GM21723 (cell line): ENCODE measurements around the gene SCN4A.
A peak's percentile ranks its signal among the peaks of the same experiment; 100 is the strongest.

Experiments
- ATAC-seq: cut with Tn5 transposase; IDR thresholded peaks from one replicate; pipeline ENCODE4 v1.9.1; 2021; ENCODE audit warnings: mild to moderate bottlenecking, moderate library complexity; ENCODE audit not compliant: unreplicated experiment

Gene SCN4A

GRCh38 chr17:63960006-63960405 is 12.7 kb downstream of the SCN4A start:
- ATAC-seq, result no peak

- ATAC-seq, result no peak
Observed at GRCh38 chr17:63956296-63956920, 16.3 kb downstream of the SCN4A start.

- no peak for ATAC-seq
Observed at GRCh38 chr17:63955791-63956190, 16.9 kb downstream of the SCN4A start.

- no peak for ATAC-seq
Observed at GRCh38 chr17:63955232-63955631, 17.5 kb downstream of the SCN4A start.

- no peak for ATAC-seq
Observed at GRCh38 chr17:63954402-63955063, 18.2 kb downstream of the SCN4A start.

GRCh38 chr17:63950940-63951907 is 21.5 kb downstream of the SCN4A start:
- no peak for ATAC-seq

- no peak for ATAC-seq
Observed at GRCh38 chr17:63949576-63950250, 23.0 kb downstream of the SCN4A start.

- no peak for ATAC-seq
Observed at GRCh38 chr17:63948521-63948920, 24.2 kb downstream of the SCN4A start.

GRCh38 chr17:63947711-63948330 is 24.9 kb downstream of the SCN4A start:
- no peak for ATAC-seq

GRCh38 chr17:63946440-63947363 is 26.0 kb downstream of the SCN4A start:
- peak; percentile 71 for ATAC-seq

- peak; percentile 36 for ATAC-seq
Observed at GRCh38 chr17:63945784-63946439, 26.8 kb downstream of the SCN4A start.

GRCh38 chr17:63944736-63945499 is 27.8 kb downstream of the SCN4A start:
- ATAC-seq, result no peak

GRCh38 chr17:63943745-63944144 is 29.0 kb downstream of the SCN4A start:
- no peak for ATAC-seq

GRCh38 chr17:63942309-63942985 is 30.3 kb downstream of the SCN4A start:
- no peak for ATAC-seq

GRCh38 chr17:63941751-63942150 is 31.0 kb downstream of the SCN4A start:
- no peak for ATAC-seq

- no peak for ATAC-seq
Observed at GRCh38 chr17:63941162-63941561, 31.6 kb downstream of the SCN4A start.

GRCh38 chr17:63940584-63940983 is 32.1 kb downstream of the SCN4A start:
- no peak for ATAC-seq

- no peak for ATAC-seq
Observed at GRCh38 chr17:63939884-63940283, 32.8 kb downstream of the SCN4A start.
